ENCODE data around the gene PAK4.

PAK4 gene

GRCh38 chr19:39177736-39178135 is 52.1 kb downstream of the PAK4 start:
- DNase-seq (ENCODE audit: extremely low read depth in 1 of 2, low read depth in 1 of 2), result no peak

GRCh38 chr19:39178296-39179006 is 52.9 kb downstream of the PAK4 start:
- no peak for DNase-seq (ENCODE audit: extremely low read depth in 1 of 2, low read depth in 1 of 2)

- DNase-seq (ENCODE audit: extremely low read depth in 1 of 2, low read depth in 1 of 2), result no peak
Observed at GRCh38 chr19:39179754-39180153, 54.2 kb downstream of the PAK4 start.

- no peak for DNase-seq (ENCODE audit: extremely low read depth in 1 of 2, low read depth in 1 of 2)
Observed at GRCh38 chr19:39180749-39181148, 55.2 kb downstream of the PAK4 start.

- DNase-seq (ENCODE audit: extremely low read depth in 1 of 2, low read depth in 1 of 2), result no peak
Observed at GRCh38 chr19:39181500-39182173, 56.1 kb downstream of the PAK4 start.

- no peak for DNase-seq (ENCODE audit: extremely low read depth in 1 of 2, low read depth in 1 of 2)
Observed at GRCh38 chr19:39182174-39182505, 56.6 kb downstream of the PAK4 start.

GRCh38 chr19:39183104-39183503 is 57.5 kb downstream of the PAK4 start:
- DNase-seq (ENCODE audit: extremely low read depth in 1 of 2, low read depth in 1 of 2), result no peak

GRCh38 chr19:39186391-39186790 is 60.8 kb downstream of the PAK4 start:
- DNase-seq (ENCODE audit: extremely low read depth in 1 of 2, low read depth in 1 of 2), result no peak

GRCh38 chr19:39187552-39187943 is 62.0 kb downstream of the PAK4 start:
- DNase-seq (ENCODE audit: extremely low read depth in 1 of 2, low read depth in 1 of 2), result no peak

GRCh38 chr19:39188960-39189359 is 63.4 kb downstream of the PAK4 start:
- no peak for DNase-seq (ENCODE audit: extremely low read depth in 1 of 2, low read depth in 1 of 2)

GRCh38 chr19:39190768-39191167 is 65.2 kb downstream of the PAK4 start:
- no peak for DNase-seq (ENCODE audit: extremely low read depth in 1 of 2, low read depth in 1 of 2)

GRCh38 chr19:39192846-39193245 is 67.3 kb downstream of the PAK4 start:
- DNase-seq (ENCODE audit: extremely low read depth in 1 of 2, low read depth in 1 of 2), result no peak

- no peak for DNase-seq (ENCODE audit: extremely low read depth in 1 of 2, low read depth in 1 of 2)
Observed at GRCh38 chr19:39193803-39194202, 68.2 kb downstream of the PAK4 start.

- DNase-seq (ENCODE audit: extremely low read depth in 1 of 2, low read depth in 1 of 2), result no peak
Observed at GRCh38 chr19:39194832-39195542, 69.4 kb downstream of the PAK4 start.

- no peak for DNase-seq (ENCODE audit: extremely low read depth in 1 of 2, low read depth in 1 of 2)
Observed at GRCh38 chr19:39195755-39196154, 70.2 kb downstream of the PAK4 start.

GRCh38 chr19:39196320-39196719 is 70.7 kb downstream of the PAK4 start:
- DNase-seq (ENCODE audit: extremely low read depth in 1 of 2, low read depth in 1 of 2), result no peak

- DNase-seq (ENCODE audit: extremely low read depth in 1 of 2, low read depth in 1 of 2), result no peak
Observed at GRCh38 chr19:39196860-39197562, 71.4 kb downstream of the PAK4 start, which contains the start of gene NCCRP1. Gene NCCRP1, plus strand, starts transcription at chr19:39196964. Its CDS starts 19 bp downstream, at chr19:39196983.

GRCh38 chr19:39197808-39198207 is 72.2 kb downstream of the PAK4 start:
- no peak for DNase-seq (ENCODE audit: extremely low read depth in 1 of 2, low read depth in 1 of 2)

- DNase-seq (ENCODE audit: extremely low read depth in 1 of 2, low read depth in 1 of 2), result no peak
Observed at GRCh38 chr19:39199025-39199424, 73.4 kb downstream of the PAK4 start.

GRCh38 chr19:39200066-39200802 is 74.6 kb downstream of the PAK4 start:
- DNase-seq (ENCODE audit: extremely low read depth in 1 of 2, low read depth in 1 of 2), result no peak

- DNase-seq (ENCODE audit: extremely low read depth in 1 of 2, low read depth in 1 of 2), result no peak
Observed at GRCh38 chr19:39200803-39201115, 75.2 kb downstream of the PAK4 start.

Measured in stimulated activated CD8-positive, alpha-beta memory T cell treated with anti-CD3 and anti-CD28 coated beads, Interleukin-7, amount 100 ng/mL, for 48 hours (primary cell).